ENCODE results near the gene PATJ.

- TF ChIP-seq CTCF (IDR thresholded peaks at IDR 0.05) = no peak
- no peak for TF ChIP-seq POLR2A (IDR thresholded peaks at IDR 0.05)
Observed at GRCh38 chr1:61708953-61709907, 33.0 kb upstream of the PATJ start.
